Tibial nerve (tissue), 4 donors: ENCODE data around the gene PREX1. TPM values are rescaled to one million over a fixed set of nuclear protein-coding genes. Genes with fewer than 3 reads are reported as not detected.
"Not testable (repeated sequence)": the region's sequence is repeated elsewhere in the genome, so short reads cannot be mapped to it uniquely, and the experiment has no call there.

Source experiments
- DNase-seq, 2 donors: peaks; one replicate each; pipeline ENCODE4 v3.0.0-alpha.2; 2019; ENCODE audit warnings: low spot score in 2 of 2
- H3K27ac ChIP-seq, 4 donors: fragments of 200-600 bp; sonication (generic) in 3 of 4; one replicate each; pipeline ENCODE4 v1.5.1; 2017 to 2019; ENCODE audit warnings: mild to moderate bottlenecking in 1 of 4
- H3K27me3 ChIP-seq, 2 donors: fragments of 200-600 bp; sonication (generic) in 1 of 2; one replicate each; pipeline versions ENCODE4 v1.5.1 to v1.6.0; 2017 to 2019
- H3K36me3 ChIP-seq, 3 donors: fragments of 200-600 bp; sonication (generic); one replicate each; pipeline ENCODE4 v1.5.1; 2018 to 2019
- H3K4me1 ChIP-seq, 4 donors: fragments of 200-600 bp; sonication (generic) in 3 of 4; one replicate each; pipeline ENCODE4 v1.5.1; 2017 to 2019
- H3K4me3 ChIP-seq, 4 donors: fragments of 200-600 bp; sonication (generic) in 3 of 4; one replicate each; pipeline ENCODE4 v1.5.1; 2017 to 2019; ENCODE audit warnings: mild to moderate bottlenecking in 1 of 4, moderate library complexity in 1 of 4
- H3K9me3 ChIP-seq, 4 donors: fragments of 200-600 bp; sonication (generic) in 3 of 4; one replicate each; pipeline ENCODE4 v1.5.1; 2017 to 2019
- CTCF ChIP-seq, 5 experiments: fragments of 200-600 bp in 3 of 5; fragments of 450-650 bp in 2 of 5; sonication (generic) in 3 of 5; IDR thresholded peaks; one replicate each; pipeline ENCODE4 v1.5.1; 2016 to 2019; ENCODE audit warnings: antibody characterized with exemption in 5 of 5, mild to moderate bottlenecking in 3 of 5, moderate library complexity in 2 of 5
- EP300 ChIP-seq, 2 donors: sonication (generic); formaldehyde crosslinking; IDR thresholded peaks; one replicate each; pipeline ENCODE4 v1.6.1; 2017; ENCODE audit warnings: antibody characterized with exemption in 2 of 2, mild to moderate bottlenecking in 1 of 2
- POLR2A ChIP-seq, 2 donors: fragments of 450-650 bp; IDR thresholded peaks; one replicate each; pipeline ENCODE4 v1.6.1; 2017; ENCODE audit warnings: antibody characterized with exemption in 2 of 2, mild to moderate bottlenecking in 2 of 2, moderate library complexity in 2 of 2
- WGBS, 2 donors: methylation state at CpG; one replicate each; pipeline ENCODE4 v1.1.5; 2018; 5-methylcytosine and 5-hydroxymethylcytosine counted together
- total RNA-seq, 4 donors: library from RNA; depleted of rRNA; stranded (reverse); fragments of >200 nt; gene quantifications; one replicate each; pipeline ENCODE4 v1.1.0, GENCODE V29; 2016

PREX1 gene
- total RNA-seq, 4 donors from 2014 or later: 30.1 to 50.7 (median 32.5) TPM

GRCh38 chr20:48777821-48778220, 50.0 kb downstream of the PREX1 start:
- WGBS, 2 donors: 89% methylated on average over 4 of the region's 4 CpGs
- peaks cover 0 to 8% (median 0%) of the 10 kb centered on the region in 4 donors for H3K9me3 ChIP-seq
- H3K27ac ChIP-seq: no peak overlapping the region
- H3K27me3 ChIP-seq: no peaks in the 10 kb centered on the region
- no peak for DNase-seq
- H3K36me3 ChIP-seq: no peaks in the 10 kb centered on the region
- no peak overlapping the region for H3K4me3 ChIP-seq
- peaks cover 0 to 32% (median 16%) of the 10 kb centered on the region in 4 donors for H3K4me1 ChIP-seq
- TF ChIP-seq CTCF (IDR thresholded peaks at IDR 0.05): no peak
- TF ChIP-seq EP300 (IDR thresholded peaks at IDR 0.05): no peak
- no peak for TF ChIP-seq POLR2A (IDR thresholded peaks at IDR 0.05)

GRCh38 chr20:48777005-48777404, 50.8 kb downstream of the PREX1 start:
- H3K9me3 ChIP-seq: peaks cover 0 to 8% (median 0%) of the 10 kb centered on the region in 4 donors
- H3K36me3 ChIP-seq: no peaks in the 10 kb centered on the region
- H3K4me3 ChIP-seq: no peak overlapping the region
- TF ChIP-seq EP300 (IDR thresholded peaks at IDR 0.05): no peak
- TF ChIP-seq CTCF (IDR thresholded peaks at IDR 0.05): no peak
- no peak for TF ChIP-seq POLR2A (IDR thresholded peaks at IDR 0.05)
- no peak for DNase-seq
- H3K4me1 ChIP-seq: peaks cover 0 to 38% (median 15%) of the 10 kb centered on the region in 4 donors
- peak overlapping the region in 2 of 4 donors; percentile 21 to 43 for H3K27ac ChIP-seq
- 76 to 78% methylated on average over 8 of the region's 8 CpGs for WGBS, 2 donors
- H3K27me3 ChIP-seq: no peaks in the 10 kb centered on the region

- TF ChIP-seq EP300 (IDR thresholded peaks at IDR 0.05) (no peak), CTCF (IDR thresholded peaks at IDR 0.05) (no peak), POLR2A (IDR thresholded peaks at IDR 0.05) (no peak)
- H3K36me3 ChIP-seq: no peaks in the 10 kb centered on the region
- WGBS, 2 donors: 65 to 79% methylated on average over 6 to 7 of the region's 7 CpGs
- H3K4me1 ChIP-seq: peaks cover 0 to 37% (median 19%) of the 10 kb centered on the region in 4 donors
- H3K4me3 ChIP-seq: no peak overlapping the region
- no peaks in the 10 kb centered on the region for H3K27me3 ChIP-seq
- DNase-seq: no peak
- H3K27ac ChIP-seq: peak overlapping the region in 2 of 4 donors; percentile 25 to 43
- peaks cover 0 to 8% (median 0%) of the 10 kb centered on the region in 4 donors for H3K9me3 ChIP-seq
These were observed 51.5 kb downstream of the PREX1 start for GRCh38 chr20:48776306-48776705.

- not testable (repeated sequence) for H3K4me3 ChIP-seq, H3K36me3 ChIP-seq, H3K9me3 ChIP-seq, H3K27ac ChIP-seq, H3K27me3 ChIP-seq, DNase-seq
- 91 to 95% methylated on average over 7 of the region's 7 CpGs for WGBS, 2 donors
- peaks cover 0 to 42% (median 22%) of the 10 kb centered on the region in 4 donors for H3K4me1 ChIP-seq
These were observed 52.3 kb downstream of the PREX1 start for GRCh38 chr20:48775545-48775944.

GRCh38 chr20:48774696-48775095, 53.1 kb downstream of the PREX1 start:
- peak overlapping the region in 1 of 4 donors; percentile 54 for H3K27ac ChIP-seq
- H3K9me3 ChIP-seq: peaks cover 0 to 8% (median 0%) of the 10 kb centered on the region in 4 donors
- 77 to 89% methylated on average over 8 to 11 of the region's 11 CpGs for WGBS, 2 donors

More at GRCh38 chr20:48774696-48775095, 53.1 kb downstream of the PREX1 start:
- Histone ChIP-seq H3K4me1 (peaks cover 0 to 46% (median 22%) of the 10 kb centered on the region in 4 donors), H3K36me3 (no peaks in the 10 kb centered on the region), H3K4me3 (no peak overlapping the region), H3K27me3 (no peaks in the 10 kb centered on the region)
- no peak for DNase-seq
- TF ChIP-seq CTCF (IDR thresholded peaks at IDR 0.05): no peak
- TF ChIP-seq EP300 (IDR thresholded peaks at IDR 0.05): no peak
- TF ChIP-seq POLR2A (IDR thresholded peaks at IDR 0.05): no peak
